DMS53 (cell line): ENCODE data around the gene TMEFF1.

Source experiments
- DNase-seq: peaks from one replicate; lab custom pipeline; 2025; lab: John Stamatoyannopoulos, UW

Gene TMEFF1

DNA sequence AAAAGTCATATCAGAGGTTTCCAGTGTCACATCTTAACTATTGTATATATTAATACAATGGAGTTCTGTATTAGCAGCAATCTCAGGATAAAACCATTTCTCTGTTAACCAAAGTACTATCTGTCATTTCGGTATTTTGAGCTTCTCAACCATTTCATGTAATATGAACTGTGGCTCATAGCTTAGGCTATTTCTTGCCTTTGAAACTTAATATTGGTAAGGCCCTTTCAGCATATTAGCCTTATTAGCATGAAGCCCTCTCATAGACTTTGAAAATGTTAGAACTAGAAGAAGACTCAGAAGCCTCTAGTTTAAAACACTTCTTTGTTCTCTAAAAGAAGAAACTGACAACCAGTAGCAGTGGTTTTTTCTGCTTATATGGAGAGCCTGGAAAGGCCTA, 105.7 kb downstream of the TMEFF1 start:
- DNase-seq: no peak

DNA sequence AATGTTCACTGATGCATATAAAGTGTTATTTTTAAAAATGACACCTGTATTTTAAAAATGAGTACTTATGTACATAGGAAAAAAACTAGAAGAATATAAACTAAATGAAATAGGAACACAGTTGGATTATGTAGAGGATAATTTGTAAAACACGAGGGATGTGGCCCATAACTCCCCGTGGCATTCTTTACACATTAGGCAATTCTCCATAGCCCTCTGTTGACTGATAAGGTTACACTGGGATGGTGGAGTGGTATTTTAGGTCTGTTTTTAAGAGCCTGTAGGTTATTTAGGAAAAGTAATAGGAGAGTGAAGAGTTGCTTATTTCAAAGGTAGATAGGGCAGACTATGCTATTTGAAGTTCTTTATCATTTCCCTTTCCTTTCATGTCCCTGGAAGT, 106.7 kb downstream of the TMEFF1 start:
- DNase-seq: no peak

DNA sequence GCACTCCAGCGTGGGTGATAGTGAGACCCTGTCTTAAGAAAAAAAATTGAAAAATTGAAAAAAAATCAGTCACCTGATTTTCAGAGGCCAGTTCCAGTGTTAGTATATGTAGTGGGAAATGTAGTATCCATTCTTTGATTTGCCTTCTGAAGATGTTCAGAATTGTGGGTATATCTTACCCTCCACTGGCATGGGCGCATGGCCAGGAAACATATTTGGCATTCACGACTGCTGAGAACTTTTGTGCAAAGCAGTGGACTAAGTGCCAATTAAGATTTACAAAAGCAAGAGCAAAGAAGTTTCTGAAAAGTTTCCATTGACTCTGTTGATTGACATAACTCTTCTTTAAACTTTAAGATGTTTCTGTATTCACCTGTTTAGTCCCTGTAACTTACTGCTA, 107.3 kb downstream of the TMEFF1 start:
- no peak for DNase-seq

DNA sequence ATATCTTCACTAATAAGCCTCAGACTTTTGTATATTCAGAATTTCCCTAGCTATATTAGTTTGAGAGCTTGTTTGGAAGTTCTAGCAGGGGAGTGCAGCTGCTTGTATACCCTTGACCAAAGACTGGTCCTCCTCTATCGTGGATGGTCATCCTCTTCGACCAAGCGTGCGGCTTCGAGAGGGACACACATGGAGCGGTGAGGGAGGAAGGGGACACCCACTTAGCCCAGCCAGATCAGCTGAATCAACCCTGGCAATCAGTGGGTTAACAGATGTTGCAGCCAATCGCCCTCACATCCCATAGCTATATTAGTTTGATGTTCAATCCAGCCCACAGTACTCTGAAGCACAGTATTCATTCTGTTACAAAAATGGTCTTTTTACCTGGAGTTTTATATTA, 108.1 kb downstream of the TMEFF1 start:
- no peak for DNase-seq

DNA sequence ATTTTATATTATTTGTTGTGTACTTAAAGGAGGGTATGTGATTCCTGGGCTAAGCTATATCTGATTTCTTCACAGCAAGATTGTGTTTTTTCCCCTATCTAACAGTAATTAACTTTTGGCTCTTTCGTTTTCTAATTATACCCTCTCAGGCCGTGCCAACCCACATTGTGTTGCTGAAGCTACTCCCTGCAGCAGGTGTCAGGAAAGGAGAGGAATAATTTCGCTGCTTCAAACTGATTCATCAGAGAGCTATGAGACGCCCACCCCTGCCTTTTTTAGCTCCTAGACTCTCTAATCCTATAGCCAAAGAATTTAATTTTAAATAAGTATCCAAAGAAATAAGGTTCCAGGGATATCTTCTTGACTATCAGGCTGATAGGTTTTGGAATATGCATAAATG, 108.7 kb downstream of the TMEFF1 start:
- no peak for DNase-seq

DNA sequence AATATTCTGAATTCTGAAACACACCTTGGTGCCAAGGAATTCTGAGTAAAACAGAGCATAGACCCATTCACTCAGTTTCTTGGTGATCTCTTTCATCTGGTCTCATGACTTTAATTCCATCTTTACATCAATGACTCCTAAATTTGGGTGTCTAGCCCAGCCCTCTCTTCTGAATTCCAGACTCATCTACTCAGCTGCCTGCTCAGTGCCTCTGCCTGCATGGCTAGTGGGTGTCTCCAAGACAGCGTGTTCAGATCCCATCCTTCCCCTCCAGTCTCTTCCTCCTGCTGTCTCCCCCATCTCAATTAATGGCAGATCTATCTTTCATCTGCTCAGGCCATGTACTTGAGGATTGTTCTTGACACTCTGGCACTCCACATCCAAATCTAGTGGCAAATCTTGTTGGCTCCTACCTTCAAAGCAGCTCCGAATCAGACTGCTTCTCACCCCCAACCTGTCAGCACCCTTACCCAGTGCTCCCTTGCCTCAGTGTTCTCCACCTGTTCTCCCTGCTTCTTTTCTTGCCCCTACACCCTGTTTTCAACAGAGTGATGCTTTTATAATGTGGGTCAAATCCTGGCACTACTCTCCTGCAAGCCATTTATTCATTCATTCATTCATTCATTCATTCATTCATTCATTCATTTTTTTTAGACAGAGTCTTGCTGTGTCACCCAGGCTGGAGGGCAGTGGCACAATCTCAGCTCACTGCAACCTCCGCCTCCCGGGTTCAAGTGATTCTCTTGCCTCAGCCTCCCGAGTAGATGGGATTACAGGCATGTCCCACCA, 110.3 kb downstream of the TMEFF1 start:
- no peak for DNase-seq

DNA sequence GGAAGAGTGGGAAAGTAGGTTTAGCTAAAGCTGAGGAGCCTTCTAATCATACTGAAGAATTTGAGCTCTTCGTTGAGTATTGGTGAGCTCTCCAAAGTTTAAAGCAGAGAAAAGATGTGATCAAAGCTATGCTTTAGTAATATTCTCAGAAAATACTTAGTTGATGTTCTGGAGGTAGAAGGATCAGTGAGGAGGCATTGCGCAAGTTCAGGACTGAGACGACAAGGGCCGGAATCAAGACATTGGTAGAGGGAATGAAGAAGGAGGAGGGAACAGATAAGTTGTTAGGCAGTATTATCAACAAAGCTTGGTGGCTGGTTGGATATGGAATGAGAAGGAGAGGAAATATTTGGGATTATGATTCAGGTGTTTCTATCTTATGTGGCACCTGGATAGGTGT, 112.0 kb downstream of the TMEFF1 start:
- DNase-seq: no peak

DNA sequence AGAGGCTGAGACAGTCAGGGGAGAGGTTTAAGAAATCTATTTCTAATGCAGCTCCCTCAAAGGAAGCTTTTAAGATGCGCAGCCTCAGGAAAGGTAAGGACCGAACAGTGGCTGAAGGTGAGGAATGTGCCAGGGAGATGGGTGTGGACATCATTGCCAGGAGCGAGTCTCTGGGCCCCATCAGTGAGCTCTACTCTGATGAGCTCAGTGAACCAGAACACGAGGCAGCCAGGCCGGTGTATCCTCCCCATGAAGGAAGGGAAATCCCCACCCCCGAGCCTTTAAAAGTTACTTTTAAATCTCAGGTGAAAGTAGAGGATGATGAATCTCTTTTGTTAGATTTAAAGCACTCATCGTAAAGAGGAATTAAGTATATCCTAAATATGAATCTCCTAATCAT, 113.1 kb downstream of the TMEFF1 start:
- no peak for DNase-seq

DNA sequence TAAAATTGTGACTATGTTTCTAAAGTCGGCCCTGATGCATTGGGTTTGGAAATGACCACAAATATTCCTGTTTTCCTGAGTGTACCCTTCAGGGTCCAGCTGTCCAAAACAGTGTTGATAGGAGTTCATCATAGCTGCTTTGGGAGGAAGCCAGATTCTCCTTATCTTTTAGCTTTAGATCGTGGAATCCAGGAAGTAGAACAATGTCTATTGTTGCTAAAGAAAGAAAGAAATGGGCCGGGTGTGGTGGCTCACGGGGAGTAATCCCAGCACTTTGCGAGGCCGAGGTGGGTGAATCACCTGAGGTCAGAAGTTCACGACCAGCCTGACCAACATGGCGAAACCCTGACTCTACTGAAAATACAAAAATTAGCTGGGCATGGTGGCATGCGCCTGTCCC, 114.4 kb downstream of the TMEFF1 start:
- DNase-seq: no peak

DNA sequence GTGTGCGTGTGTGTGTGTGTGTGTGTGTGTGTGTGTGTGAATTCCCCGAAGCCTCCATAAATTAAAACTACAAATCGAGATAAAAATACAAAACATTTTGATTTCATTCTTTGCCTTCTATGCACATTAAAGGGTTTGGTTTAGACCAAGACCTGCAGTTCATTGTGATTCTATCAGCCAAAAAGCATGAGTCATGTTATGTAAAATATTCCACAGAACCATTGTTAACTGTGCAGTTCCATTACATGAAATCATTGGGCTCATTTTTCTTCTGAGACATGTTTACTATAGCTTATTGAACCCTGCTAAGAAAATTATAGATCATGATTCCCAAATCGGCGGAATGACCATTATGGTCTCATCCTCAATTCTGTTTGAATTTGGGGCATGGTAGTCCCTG, 116.6 kb downstream of the TMEFF1 start:
- no peak for DNase-seq

DNA sequence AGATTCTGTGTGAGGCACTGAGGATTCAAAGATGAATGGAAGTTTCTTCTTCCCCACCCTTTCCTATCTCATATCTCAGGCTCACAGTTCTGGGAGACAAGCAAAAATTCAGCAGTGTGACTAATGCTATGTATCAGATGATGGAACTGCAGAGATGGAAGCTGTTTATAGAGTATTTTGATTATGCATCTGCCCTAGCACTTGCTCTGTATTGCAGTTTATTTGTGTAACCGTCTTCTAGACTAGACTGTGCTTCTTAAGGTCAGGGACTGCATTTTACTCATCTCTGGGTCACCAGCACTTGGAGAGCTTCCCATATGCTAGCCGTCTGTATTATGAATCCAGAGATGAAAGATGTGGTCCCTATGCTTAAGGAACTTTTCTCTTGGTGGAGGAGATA, 117.5 kb downstream of the TMEFF1 start:
- no peak for DNase-seq

DNA sequence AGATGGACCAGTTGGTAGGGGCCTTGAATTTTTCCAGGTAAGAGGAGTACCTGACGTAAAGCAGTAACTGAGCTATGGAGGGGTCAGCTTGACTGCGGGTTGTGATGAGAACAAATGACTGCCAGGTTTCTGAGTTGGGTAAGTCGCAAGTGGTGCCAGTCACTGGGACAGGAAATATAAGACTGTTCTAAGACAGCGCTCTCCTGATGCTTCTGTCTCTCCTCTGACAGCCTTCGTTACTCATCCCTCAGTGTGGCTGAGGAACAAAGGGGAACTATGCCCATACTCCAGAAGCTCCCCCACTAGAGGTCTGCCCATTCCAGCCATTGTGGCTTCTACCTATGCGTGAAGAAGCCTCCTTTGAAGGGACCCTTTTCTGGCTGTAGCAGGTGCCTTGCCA, 118.2 kb downstream of the TMEFF1 start:
- no peak for DNase-seq

DNA sequence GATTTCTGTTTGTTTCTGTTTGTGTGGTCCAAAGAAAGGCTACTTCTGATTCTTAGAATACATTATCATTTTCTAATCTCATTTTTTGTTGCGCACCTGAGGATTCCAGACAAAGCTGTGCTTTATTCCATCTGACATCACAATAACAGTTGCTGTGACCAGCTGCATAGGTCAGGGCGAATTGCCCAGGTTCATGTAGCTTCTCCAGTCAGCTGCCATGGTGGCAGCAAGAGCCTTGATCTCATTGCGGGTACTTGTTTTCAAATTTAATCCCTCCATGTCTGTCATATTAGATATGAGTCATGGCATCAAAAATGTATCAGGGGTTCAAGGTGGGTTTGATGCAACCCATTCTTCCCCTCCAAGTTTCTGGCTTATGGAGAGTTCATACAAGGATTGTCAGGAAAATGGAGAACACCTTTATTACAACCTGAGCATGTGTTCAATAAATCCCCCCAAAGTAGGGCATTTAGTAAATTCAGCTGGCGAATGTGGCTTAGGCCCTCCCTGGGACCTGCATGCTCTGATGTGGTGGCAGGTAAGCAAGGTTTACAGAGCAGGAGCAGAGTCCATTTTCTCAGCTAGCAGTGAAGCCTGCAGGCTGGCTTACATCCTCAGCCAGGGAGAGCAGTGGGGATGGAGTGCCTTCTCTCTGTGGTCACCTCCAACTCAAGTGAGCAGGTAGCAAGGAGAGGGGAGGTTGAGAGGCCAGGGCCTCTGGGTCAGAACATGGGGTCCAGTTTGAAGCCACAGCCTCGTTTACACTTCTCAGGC, 118.9 kb downstream of the TMEFF1 start:
- no peak for DNase-seq

DNA sequence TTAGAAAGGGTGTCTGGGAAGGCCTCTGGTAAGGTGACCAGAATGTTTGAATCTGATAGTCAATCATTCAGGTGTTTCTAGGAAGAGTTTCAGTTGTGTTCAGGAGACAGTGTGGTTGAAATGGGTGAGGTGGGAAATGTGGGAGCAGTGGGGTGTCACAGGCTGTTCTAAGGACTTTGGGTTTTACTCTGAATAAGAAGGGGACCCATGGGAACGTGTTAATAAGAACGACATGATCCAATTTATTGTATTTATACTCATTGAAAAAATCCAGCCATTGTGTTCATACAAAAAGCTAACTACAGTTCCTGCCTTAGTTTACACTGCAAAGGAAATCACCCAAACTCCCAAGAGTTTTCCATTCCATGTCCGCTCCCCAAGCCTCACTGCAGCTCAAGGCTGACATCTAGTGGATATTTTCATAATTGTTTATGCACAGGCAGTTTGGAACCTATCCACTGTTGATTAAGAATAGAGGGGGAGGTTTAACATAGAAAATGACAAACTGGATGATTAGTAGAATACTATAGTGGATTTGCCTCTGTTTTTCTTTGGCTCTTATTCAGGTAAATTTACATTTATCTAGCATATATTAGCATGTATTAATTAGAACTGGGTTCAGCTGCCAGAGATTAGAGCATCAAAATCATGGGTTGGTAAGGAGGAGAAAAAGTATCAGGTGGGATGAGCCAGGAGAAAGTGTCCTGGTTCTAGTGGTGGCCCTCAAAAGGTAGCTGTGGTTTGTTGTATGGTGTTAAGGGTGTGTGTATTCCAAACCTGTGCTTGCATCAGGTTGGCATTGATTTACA, 122.6 kb downstream of the TMEFF1 start:
- DNase-seq: peak; percentile 59

DNA sequence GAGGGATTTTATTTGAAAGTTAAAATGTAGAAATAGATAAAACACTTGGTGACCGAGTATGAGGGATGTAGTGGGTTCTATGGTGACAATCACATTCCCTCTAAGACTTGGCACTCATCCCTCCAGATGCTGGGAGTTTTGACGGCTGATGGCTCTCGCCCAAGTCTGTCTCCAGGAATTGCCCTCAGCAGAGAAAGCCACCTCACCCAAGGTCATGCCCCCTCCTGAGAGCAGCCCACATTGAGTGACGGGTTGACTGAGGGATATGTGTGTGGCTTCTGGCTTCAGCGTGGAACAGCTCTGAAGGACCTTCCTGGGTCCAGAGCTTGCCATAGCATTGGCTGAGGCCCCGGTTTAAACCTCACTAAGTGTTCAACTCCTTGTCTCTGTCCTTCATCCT, 124.3 kb downstream of the TMEFF1 start:
- DNase-seq: no peak

DNA sequence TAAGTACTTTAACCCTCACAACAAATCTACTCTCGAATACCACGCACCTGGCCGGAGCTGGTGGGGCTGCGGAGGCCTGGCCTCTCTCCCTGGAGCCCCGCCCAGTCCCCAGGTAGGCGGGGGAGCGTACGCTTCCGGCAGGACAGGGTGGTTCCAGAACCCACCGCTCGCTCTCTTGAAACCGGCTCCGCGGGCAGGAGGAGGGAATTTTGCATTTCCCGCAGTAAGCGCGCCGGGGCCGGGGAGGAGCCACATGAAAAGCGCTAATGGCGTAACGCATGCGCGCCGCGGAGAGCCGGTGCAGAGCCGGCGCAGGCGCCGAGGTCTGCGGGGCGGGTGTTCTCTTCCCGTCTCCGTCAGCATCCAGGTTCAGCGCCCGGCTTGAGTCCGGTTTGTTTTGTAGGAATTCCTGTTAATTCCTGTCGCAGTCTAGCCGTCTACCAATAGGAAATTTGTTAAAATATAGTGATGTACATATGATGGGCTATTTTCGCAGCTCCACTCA, 125.7 kb downstream of the TMEFF1 start:
- DNase-seq: peak; percentile 95

DNA sequence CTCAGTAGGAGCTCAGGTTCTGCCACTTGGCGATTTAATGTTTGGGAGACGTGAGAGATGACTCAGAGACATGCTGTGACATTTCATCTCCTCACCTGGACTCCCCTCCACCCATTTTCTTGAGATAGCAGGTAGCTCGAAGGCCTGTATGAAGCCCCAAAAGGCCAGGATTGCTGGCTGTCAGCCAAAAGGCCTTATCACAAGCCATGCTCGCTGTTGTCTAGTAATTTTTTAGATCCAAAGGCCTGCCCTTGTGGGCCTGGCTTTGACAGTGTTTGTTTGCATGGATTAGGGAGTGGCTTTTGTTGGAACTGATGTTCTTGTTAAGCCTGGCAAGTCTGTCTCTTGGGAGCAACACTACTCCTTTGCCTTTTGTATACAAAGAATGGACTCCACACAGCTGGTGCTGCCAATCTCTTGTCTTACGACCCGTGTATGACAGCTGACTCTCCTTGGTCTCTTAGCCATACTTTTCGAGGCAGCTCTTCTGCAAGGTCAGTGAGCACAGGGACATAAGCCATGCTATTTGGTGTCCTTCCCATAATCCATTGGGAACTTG, 127.7 kb downstream of the TMEFF1 start:
- peak; percentile 5 for DNase-seq

DNA sequence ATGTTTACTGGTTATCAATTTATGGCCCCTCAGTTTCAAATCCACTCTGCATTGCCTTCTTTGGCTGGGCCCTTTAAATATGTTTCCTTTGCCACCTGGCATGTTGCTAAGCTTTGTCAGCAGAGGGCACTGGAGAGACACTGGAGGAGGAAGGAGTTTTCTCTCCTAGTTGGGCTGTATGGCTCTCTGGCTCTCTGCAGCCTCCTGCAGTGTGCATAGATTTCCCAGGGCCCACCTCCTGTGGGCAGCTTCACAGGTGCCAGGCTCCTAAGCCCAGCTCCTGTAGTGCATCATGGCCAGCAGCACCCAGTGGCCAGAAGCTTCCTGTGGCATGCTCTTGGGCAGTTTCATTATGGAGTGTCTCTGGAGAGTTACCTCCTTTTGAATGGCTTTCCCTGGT, 128.3 kb downstream of the TMEFF1 start:
- peak; percentile 81 for DNase-seq

DNA sequence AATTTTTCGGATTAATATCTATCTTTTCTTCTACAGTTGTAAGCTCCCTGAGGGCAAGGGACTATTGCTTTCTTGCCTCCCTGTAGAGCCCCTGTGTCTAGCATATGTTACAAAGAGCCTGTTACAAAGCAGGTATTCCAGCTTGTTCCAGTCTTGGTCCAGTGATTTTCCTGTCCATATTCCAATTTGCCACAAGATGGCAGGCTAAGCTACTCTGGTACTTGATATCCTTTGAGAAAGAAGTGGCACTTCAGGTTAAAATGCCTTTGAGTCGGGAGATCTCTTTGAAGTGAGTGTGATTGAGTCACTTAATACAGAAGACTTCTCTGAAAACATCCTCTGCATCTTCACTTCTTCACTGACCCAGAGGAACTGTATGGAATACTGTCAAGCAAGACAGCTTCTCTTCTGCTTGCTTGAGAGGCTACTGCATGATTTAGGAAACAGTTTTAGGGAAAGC, 129.4 kb downstream of the TMEFF1 start:
- DNase-seq: peak; percentile 84

DNA sequence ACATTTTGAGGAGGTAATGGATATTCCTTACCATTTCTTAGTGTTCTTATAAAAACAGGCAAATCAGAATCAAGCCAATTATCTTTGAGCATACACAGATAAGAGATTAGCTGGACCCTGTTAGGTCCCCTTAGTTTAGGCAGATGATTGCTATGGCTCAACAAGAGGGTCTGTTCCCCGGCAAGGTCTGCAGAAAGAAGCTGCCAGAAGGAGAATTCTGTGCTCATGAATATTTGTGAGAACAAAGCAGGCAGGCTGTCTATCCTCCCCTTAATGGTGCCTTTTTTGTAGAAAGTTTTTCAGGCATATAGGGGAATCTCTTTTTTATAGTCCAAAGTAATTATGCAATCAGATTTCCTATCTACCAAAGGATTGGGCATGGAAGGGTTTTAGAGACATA, 132.5 kb downstream of the TMEFF1 start:
- DNase-seq: no peak

DNA sequence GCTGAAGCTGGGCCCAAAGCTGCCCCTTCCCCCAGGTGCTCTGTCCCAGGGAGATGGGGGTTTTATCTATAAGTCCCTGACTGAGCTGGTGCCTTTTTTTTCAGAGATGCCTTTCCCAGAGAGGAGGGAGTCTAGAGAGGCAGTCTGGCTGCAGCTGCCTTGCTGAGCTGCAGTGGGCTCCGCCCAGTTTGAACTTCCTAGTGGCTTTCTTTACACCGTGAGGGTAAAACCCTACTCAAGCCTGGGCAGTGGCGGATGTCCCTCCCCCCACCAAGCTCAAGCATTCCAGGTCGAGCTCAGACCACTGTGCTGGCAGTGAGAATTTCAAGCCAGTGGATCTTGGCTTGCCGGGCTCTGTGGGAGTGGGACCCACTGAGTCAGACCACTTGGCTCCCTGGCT, 146.2 kb downstream of the TMEFF1 start:
- DNase-seq: no peak

DNA sequence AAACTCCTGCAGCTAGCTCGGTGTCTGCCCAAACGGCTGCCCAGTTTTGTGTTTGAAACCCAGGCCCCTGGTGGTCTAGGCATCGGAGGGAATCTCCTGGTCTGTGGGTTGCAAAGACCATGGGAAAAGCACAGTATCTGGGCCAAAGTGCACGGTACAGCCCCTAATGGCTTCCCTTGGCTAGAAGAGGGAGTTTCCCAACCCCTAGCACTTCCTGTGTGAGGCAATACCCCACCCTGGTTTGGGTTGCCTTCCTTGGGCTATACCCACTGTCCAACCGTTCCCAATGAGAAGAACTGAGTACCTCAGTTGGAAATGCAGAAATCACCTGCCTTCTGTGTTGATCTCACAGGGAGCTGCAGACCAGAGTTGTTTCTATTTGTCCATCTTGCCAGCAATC, 146.7 kb downstream of the TMEFF1 start:
- no peak for DNase-seq
